Suprapubic skin (tissue), 4 donors: ENCODE measurements around the gene CYB5A. TPM values are rescaled to one million over a fixed set of nuclear protein-coding genes. Genes with fewer than 3 reads are reported as not detected.

Experiments used
- DNase-seq, 2 donors: peaks; one replicate each; pipeline ENCODE4 v3.0.0-alpha.2; 2019; ENCODE audit warnings: low spot score in 2 of 2
- H3K27ac ChIP-seq: fragments of 200-600 bp; sonication (generic); one replicate; pipeline ENCODE4 v1.5.1; 2019
- H3K27me3 ChIP-seq: fragments of 200-600 bp; sonication (generic); one replicate; pipeline ENCODE4 v1.5.1; 2019
- H3K36me3 ChIP-seq: fragments of 200-600 bp; sonication (generic); one replicate; pipeline ENCODE4 v1.5.1; 2019
- H3K4me1 ChIP-seq: fragments of 200-600 bp; sonication (generic); one replicate; pipeline ENCODE4 v1.5.1; 2019
- H3K4me3 ChIP-seq: fragments of 200-600 bp; sonication (generic); one replicate; pipeline ENCODE4 v1.5.1; 2019; ENCODE audit warnings: mild to moderate bottlenecking
- H3K9me3 ChIP-seq: fragments of 200-600 bp; sonication (generic); one replicate; pipeline ENCODE4 v1.5.1; 2019
- EP300 ChIP-seq: sonication (generic); formaldehyde crosslinking; IDR thresholded peaks from one replicate; pipeline ENCODE4 v1.6.1; 2017; ENCODE audit warnings: antibody characterized with exemption
- POLR2A ChIP-seq, 2 donors: fragments of 450-650 bp; IDR thresholded peaks; one replicate each; pipeline ENCODE4 v1.6.1; 2017; ENCODE audit warnings: antibody characterized with exemption in 2 of 2, mild to moderate bottlenecking in 2 of 2, moderate library complexity in 2 of 2
- POLR2AphosphoS5 ChIP-seq, 3 donors: sonication (generic); formaldehyde crosslinking; IDR thresholded peaks; one replicate each; pipeline ENCODE4 v1.6.1; 2017; ENCODE audit warnings: antibody characterized with exemption in 3 of 3
- WGBS: methylation state at CpG from one replicate; pipeline ENCODE4 v1.1.5; 2018; 5-methylcytosine and 5-hydroxymethylcytosine counted together
- total RNA-seq, 4 donors: library from RNA; depleted of rRNA; stranded (reverse); fragments of >200 nt; gene quantifications; one replicate each; pipeline ENCODE4 v1.1.0, GENCODE V29; 2016
- TF ChIP-seq, protein P1 (sequence below), 2 donors: fragments of 200-600 bp in 1 of 2; fragments of 450-650 bp in 1 of 2; sonication (generic) in 1 of 2; IDR thresholded peaks; one replicate each; pipeline ENCODE4 v1.5.1; 2016 to 2019; ENCODE audit warnings: antibody characterized with exemption in 2 of 2, mild to moderate bottlenecking in 1 of 2, moderate library complexity in 1 of 2

The CYB5A gene
- total RNA-seq, 4 donors from 2014 or later, result 103 to 258 (median 147) TPM

GRCh38 chr18:74250131-74250530, 41.6 kb downstream of the CYB5A start:
- Histone ChIP-seq H3K9me3 (no peaks in the 10 kb centered on the region), H3K27ac (peak overlapping the region; percentile 56), H3K27me3 (no peaks in the 10 kb centered on the region), H3K36me3 (peaks cover 11% of the 10 kb centered on the region), H3K4me1 (peaks cover 27% of the 10 kb centered on the region), H3K4me3 (no peak overlapping the region)
- 96% methylated on average over 12 of the region's 12 CpGs for WGBS
- TF ChIP-seq POLR2AphosphoS5 (IDR thresholded peaks at IDR 0.05), result no peak
- TF ChIP-seq EP300, result no peak
- TF ChIP-seq POLR2A (IDR thresholded peaks at IDR 0.05), result no peak
- TF ChIP-seq, protein P1, sequence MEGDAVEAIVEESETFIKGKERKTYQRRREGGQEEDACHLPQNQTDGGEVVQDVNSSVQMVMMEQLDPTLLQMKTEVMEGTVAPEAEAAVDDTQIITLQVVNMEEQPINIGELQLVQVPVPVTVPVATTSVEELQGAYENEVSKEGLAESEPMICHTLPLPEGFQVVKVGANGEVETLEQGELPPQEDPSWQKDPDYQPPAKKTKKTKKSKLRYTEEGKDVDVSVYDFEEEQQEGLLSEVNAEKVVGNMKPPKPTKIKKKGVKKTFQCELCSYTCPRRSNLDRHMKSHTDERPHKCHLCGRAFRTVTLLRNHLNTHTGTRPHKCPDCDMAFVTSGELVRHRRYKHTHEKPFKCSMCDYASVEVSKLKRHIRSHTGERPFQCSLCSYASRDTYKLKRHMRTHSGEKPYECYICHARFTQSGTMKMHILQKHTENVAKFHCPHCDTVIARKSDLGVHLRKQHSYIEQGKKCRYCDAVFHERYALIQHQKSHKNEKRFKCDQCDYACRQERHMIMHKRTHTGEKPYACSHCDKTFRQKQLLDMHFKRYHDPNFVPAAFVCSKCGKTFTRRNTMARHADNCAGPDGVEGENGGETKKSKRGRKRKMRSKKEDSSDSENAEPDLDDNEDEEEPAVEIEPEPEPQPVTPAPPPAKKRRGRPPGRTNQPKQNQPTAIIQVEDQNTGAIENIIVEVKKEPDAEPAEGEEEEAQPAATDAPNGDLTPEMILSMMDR (IDR thresholded peaks at IDR 0.05), result no peak
- DNase-seq, result no peak

DNA sequence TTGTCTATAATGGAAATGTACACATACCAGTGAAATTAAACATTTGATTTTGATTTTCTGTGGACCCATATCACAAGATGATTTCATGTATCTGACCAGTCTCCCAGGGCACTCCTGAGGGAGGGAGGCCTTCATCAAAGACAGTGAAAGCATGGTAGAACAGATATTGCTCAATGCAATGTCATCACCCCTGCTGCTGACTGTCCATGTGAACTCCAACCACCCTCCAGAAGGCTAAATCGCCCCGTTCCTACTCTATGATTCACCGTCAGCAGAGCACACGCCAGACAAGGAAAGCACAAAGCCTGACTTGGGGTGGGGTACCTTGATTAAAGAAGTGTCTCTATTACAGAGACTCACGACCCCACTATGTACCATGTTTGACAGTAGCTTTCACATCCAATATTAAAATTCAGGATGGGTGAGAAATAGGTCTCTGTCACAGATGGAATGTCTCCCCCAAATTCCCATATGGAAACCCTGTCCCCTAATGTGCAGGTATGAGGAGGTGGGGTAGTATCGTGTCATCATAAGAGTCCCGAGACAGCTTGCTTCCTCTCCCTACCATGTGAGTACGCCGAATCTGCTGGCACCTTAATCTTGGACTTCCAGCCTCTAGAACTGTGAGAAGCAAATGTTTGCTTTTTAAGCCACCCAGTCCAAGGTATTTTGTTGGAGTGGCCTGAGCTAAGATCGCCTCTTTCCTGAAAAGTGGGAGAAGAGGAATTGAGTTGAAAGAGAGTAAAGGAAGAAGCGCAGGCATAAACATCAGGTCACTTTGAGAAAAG, 42.4 kb downstream of the CYB5A start:
- Histone ChIP-seq H3K27ac (peak overlapping the region; percentile 56), H3K27me3 (no peaks in the 10 kb centered on the region), H3K4me1 (peaks cover 27% of the 10 kb centered on the region), H3K4me3 (no peak overlapping the region), H3K36me3 (peaks cover 11% of the 10 kb centered on the region), H3K9me3 (no peaks in the 10 kb centered on the region)
- peak in 2 of 3 donors; percentile 24 to 74 for TF ChIP-seq POLR2AphosphoS5 (IDR thresholded peaks at IDR 0.05)
- no peak for TF ChIP-seq POLR2A (IDR thresholded peaks at IDR 0.05)
- WGBS, result 78% methylated on average over 11 of the region's 11 CpGs
- peak in 1 of 2 donors; percentile 65 for DNase-seq

DNA sequence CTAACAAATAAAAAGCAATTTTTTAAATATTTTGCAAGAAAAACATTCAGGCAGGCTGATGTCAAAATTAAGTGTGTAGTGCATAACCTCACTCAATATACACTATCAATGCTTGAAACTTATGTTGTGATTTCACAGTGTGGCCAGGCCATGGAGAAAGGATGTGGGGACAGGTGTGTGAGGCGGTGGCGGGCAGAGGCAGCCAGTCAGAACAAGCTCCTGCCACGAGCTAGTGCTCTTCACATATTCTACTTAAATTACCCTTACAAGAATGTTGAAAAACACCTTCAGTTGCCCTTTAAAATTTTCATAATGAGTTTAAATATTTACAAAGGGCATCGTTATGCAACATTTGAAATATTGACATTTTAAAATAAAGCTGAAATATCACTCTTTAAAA, 43.2 kb downstream of the CYB5A start:
- WGBS, result 62% methylated on average over 4 of the region's 4 CpGs
- no peaks in the 10 kb centered on the region for H3K27me3 ChIP-seq
- peaks cover 8% of the 10 kb centered on the region for H3K36me3 ChIP-seq
- H3K9me3 ChIP-seq, result no peaks in the 10 kb centered on the region
- peaks cover 27% of the 10 kb centered on the region for H3K4me1 ChIP-seq
- no peak for DNase-seq
- H3K27ac ChIP-seq, result no peak overlapping the region
- H3K4me3 ChIP-seq, result no peak overlapping the region
- TF ChIP-seq, protein P1 (IDR thresholded peaks at IDR 0.05), result no peak
- TF ChIP-seq POLR2AphosphoS5 (IDR thresholded peaks at IDR 0.05) (no peak), POLR2A (IDR thresholded peaks at IDR 0.05) (no peak), EP300 (no peak)

- Histone ChIP-seq H3K9me3 (no peaks in the 10 kb centered on the region), H3K27ac (no peak overlapping the region), H3K4me1 (peaks cover 27% of the 10 kb centered on the region), H3K36me3 (peaks cover 5% of the 10 kb centered on the region), H3K4me3 (no peak overlapping the region), H3K27me3 (no peaks in the 10 kb centered on the region)
- no peak for DNase-seq
- 91% methylated on average over 6 of the region's 6 CpGs for WGBS
- TF ChIP-seq, protein P1 (IDR thresholded peaks at IDR 0.05), result no peak
- TF ChIP-seq POLR2A (IDR thresholded peaks at IDR 0.05), result no peak
- no peak for TF ChIP-seq POLR2AphosphoS5 (IDR thresholded peaks at IDR 0.05)
- TF ChIP-seq EP300, result no peak
Measured at GRCh38 chr18:74248189-74248588, 43.6 kb downstream of the CYB5A start.

DNA sequence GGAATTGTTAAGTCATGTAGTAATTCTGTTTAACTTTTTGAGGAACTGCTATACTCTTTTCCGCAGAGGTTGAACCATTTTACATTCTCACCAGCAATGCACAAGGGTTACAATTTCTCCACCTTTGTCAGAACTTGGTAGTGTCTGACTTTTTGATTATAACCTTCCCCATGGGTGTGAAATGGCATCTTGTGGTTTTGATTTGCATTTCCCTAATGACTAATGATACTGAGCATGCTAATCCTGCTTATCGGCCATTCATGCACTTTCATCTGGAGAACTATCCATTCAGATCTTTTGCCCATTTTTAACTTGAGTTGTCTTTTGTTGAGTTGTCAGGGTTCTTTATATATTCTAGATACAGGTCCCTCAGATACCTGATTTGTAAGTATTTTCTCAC, 47.2 kb downstream of the CYB5A start:
- Histone ChIP-seq H3K9me3 (no peaks in the 10 kb centered on the region), H3K27ac (no peak overlapping the region), H3K27me3 (no peaks in the 10 kb centered on the region), H3K4me1 (peaks cover under 1% of the 10 kb centered on the region), H3K36me3 (no peaks in the 10 kb centered on the region), H3K4me3 (no peak overlapping the region)
- no peak for DNase-seq
- TF ChIP-seq POLR2AphosphoS5 (IDR thresholded peaks at IDR 0.05) (no peak), EP300 (no peak), POLR2A (IDR thresholded peaks at IDR 0.05) (no peak)
- TF ChIP-seq, protein P1 (IDR thresholded peaks at IDR 0.05), result no peak
- WGBS, result 81% methylated on average over 2 of the region's 2 CpGs
